Ovary (tissue), 3 donors: ENCODE data around the gene PLEKHF1.

Experiments
- EP300 ChIP-seq: sonication (generic); formaldehyde crosslinking; IDR thresholded peaks from one replicate; pipeline ENCODE4 v1.6.1; 2017; ENCODE audit warnings: antibody characterized with exemption
- POLR2A ChIP-seq: fragments of 450-650 bp; IDR thresholded peaks from one replicate; pipeline ENCODE4 v1.6.1; 2017; ENCODE audit warnings: antibody characterized with exemption, mild to moderate bottlenecking, moderate library complexity
- TF ChIP-seq, protein P1 (sequence below), 3 donors: fragments of 450-650 bp in 2 of 3; fragments of 200-600 bp in 1 of 3; IDR thresholded peaks; one replicate each; pipeline versions ENCODE4 v1.5.1 to v1.8.0; 2016 to 2022; ENCODE audit warnings: antibody characterized with exemption in 3 of 3, mild to moderate bottlenecking in 1 of 3
- donor health status: DM: no; HTN: no; CAD: no.

DNA sequence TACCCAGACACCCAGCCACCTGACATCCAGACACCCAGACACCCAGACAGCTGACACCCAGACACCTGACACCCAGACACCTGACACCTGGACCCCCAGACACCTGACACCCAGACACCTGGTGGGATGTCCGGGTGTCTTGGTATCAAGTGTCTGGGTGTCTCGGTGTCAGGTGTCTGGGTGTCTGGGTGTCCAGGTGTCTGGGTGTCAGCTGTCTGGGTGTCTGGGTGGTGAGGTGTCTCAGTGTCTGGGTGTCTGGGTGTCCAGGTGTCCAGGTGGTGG is 31.2 kb downstream of the PLEKHF1 start:
- TF ChIP-seq POLR2A (no peak), EP300 (no peak)
- TF ChIP-seq, protein P1, sequence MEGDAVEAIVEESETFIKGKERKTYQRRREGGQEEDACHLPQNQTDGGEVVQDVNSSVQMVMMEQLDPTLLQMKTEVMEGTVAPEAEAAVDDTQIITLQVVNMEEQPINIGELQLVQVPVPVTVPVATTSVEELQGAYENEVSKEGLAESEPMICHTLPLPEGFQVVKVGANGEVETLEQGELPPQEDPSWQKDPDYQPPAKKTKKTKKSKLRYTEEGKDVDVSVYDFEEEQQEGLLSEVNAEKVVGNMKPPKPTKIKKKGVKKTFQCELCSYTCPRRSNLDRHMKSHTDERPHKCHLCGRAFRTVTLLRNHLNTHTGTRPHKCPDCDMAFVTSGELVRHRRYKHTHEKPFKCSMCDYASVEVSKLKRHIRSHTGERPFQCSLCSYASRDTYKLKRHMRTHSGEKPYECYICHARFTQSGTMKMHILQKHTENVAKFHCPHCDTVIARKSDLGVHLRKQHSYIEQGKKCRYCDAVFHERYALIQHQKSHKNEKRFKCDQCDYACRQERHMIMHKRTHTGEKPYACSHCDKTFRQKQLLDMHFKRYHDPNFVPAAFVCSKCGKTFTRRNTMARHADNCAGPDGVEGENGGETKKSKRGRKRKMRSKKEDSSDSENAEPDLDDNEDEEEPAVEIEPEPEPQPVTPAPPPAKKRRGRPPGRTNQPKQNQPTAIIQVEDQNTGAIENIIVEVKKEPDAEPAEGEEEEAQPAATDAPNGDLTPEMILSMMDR (IDR thresholded peaks at IDR 0.05): no peak
